ENCODE results near the gene PDE8B. TPM values are rescaled to one million over a fixed set of nuclear protein-coding genes. Genes with fewer than 3 reads are reported as not detected.

PDE8B gene
- total RNA-seq, 1 donor from 2014 or later = 2.0 TPM

DNA sequence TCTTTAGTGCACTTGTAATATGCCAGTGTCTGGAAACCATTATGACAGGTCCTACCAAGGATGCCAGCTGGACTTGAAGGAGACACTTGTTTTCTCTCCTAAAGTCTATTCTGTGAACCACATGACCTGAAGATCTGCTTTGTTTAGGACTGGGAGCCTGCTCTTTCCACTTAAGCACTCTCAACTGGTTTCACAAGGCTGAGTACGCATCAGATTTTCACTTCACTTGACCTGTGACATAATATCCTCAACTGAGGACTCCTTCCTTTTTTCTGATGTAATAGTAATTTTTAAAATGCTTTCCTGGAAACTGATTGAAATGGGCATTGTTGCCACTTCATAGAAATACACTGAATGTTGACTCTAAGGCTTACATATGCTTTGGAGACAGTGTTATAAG, 52.2 kb downstream of the PDE8B start:
- H3K4me3 Mint-ChIP-seq (ENCODE audit: unreplicated experiment) = no peak overlapping the region
- H3K27me3 Mint-ChIP-seq (ENCODE audit: unreplicated experiment) = no peaks in the 10 kb centered on the region
- H3K4me1 Mint-ChIP-seq (ENCODE audit: unreplicated experiment) = no peaks in the 10 kb centered on the region
- no peak overlapping the region for H3K27ac Mint-ChIP-seq (ENCODE audit: unreplicated experiment)
- peaks cover 2% of the 10 kb centered on the region for H3K36me3 Mint-ChIP-seq (ENCODE audit: unreplicated experiment)
- no peak for DNase-seq (ENCODE audit: extremely low spot score, unreplicated experiment)
- H3K9me3 Mint-ChIP-seq (ENCODE audit: unreplicated experiment) = peaks cover 4% of the 10 kb centered on the region
- TF ChIP-seq, protein P1, sequence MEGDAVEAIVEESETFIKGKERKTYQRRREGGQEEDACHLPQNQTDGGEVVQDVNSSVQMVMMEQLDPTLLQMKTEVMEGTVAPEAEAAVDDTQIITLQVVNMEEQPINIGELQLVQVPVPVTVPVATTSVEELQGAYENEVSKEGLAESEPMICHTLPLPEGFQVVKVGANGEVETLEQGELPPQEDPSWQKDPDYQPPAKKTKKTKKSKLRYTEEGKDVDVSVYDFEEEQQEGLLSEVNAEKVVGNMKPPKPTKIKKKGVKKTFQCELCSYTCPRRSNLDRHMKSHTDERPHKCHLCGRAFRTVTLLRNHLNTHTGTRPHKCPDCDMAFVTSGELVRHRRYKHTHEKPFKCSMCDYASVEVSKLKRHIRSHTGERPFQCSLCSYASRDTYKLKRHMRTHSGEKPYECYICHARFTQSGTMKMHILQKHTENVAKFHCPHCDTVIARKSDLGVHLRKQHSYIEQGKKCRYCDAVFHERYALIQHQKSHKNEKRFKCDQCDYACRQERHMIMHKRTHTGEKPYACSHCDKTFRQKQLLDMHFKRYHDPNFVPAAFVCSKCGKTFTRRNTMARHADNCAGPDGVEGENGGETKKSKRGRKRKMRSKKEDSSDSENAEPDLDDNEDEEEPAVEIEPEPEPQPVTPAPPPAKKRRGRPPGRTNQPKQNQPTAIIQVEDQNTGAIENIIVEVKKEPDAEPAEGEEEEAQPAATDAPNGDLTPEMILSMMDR (IDR thresholded peaks at IDR 0.05) = no peak

DNA sequence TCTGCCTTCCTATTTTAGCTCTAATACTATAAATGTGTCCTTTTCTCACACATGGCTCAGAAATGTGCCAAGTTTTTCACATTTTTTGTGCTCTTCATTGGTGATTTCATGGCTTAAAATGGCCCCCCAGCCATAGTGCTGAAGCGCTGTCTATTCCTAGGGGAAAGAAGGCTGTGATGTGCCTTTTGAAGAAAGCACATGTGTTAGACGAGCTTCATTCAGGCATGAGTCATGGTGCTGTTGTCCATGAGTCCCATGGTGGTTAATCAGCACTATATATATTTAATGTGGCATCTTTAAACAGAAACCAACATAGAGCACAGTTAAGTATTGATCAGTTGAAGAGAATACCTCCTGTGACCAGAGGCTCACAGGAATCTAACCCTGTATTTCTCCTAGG, 55.8 kb downstream of the PDE8B start:
- Mint-ChIP-seq H3K9me3 (ENCODE audit: unreplicated experiment) (peaks cover 19% of the 10 kb centered on the region), H3K4me1 (ENCODE audit: unreplicated experiment) (no peaks in the 10 kb centered on the region), H3K27me3 (ENCODE audit: unreplicated experiment) (peaks cover 2% of the 10 kb centered on the region), H3K36me3 (ENCODE audit: unreplicated experiment) (peaks cover 6% of the 10 kb centered on the region), H3K27ac (ENCODE audit: unreplicated experiment) (no peak overlapping the region), H3K4me3 (ENCODE audit: unreplicated experiment) (no peak overlapping the region)
- TF ChIP-seq, protein P1 (IDR thresholded peaks at IDR 0.05) = no peak
- DNase-seq (ENCODE audit: extremely low spot score, unreplicated experiment) = no peak

DNA sequence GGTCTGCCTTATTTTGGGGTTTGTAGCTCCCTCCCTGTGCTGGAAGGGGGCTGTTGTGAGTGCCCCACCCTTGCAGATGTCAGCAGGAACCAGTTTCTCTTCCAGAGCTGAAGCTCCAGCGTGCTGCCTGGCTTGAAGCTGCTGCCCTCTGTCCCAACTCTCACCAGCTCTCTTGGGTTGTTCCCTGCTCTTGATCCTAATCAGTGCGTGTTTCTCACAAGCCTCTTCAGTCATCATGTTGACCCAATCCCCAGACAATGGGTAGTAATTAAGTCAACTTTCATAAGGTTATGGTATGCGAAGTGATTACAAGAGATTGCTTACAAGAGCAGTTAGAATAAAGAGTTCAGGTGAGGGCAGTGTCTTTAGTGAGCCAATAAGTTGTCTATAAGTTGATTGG, 57.0 kb downstream of the PDE8B start:
- no peak for DNase-seq (ENCODE audit: extremely low spot score, unreplicated experiment)
- peaks cover 2% of the 10 kb centered on the region for H3K27me3 Mint-ChIP-seq (ENCODE audit: unreplicated experiment)
- H3K36me3 Mint-ChIP-seq (ENCODE audit: unreplicated experiment) = peaks cover 6% of the 10 kb centered on the region
- H3K4me3 Mint-ChIP-seq (ENCODE audit: unreplicated experiment) = no peak overlapping the region
- no peak overlapping the region for H3K27ac Mint-ChIP-seq (ENCODE audit: unreplicated experiment)
- TF ChIP-seq, protein P1 (IDR thresholded peaks at IDR 0.05) = no peak
- no peaks in the 10 kb centered on the region for H3K4me1 Mint-ChIP-seq (ENCODE audit: unreplicated experiment)
- peaks cover 19% of the 10 kb centered on the region for H3K9me3 Mint-ChIP-seq (ENCODE audit: unreplicated experiment)

DNA sequence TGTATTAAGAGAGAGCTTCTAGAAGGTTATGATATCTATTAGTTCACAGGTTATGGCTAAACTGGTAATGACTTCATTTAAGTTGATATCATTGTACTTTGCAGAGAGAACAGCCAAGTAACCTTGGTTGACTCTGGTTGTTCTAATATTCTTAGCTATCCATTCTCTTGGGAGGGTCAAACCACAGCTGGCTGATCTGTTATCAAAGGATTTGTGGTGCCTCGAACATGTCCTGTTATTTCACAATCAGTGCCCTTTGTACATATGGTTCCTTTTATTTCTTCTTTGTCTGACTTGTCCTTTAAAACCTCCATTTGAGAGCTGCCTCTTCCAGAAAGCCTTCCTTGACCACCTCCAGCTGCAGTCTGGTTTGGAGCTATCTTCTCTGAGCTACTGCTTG, 61.7 kb downstream of the PDE8B start:
- Mint-ChIP-seq H3K27me3 (ENCODE audit: unreplicated experiment) (peaks cover 2% of the 10 kb centered on the region), H3K27ac (ENCODE audit: unreplicated experiment) (no peak overlapping the region), H3K4me1 (ENCODE audit: unreplicated experiment) (no peaks in the 10 kb centered on the region), H3K9me3 (ENCODE audit: unreplicated experiment) (peaks cover 15% of the 10 kb centered on the region), H3K4me3 (ENCODE audit: unreplicated experiment) (no peak overlapping the region), H3K36me3 (ENCODE audit: unreplicated experiment) (peaks cover 5% of the 10 kb centered on the region)
- TF ChIP-seq, protein P1 (IDR thresholded peaks at IDR 0.05) = no peak
- no peak for DNase-seq (ENCODE audit: extremely low spot score, unreplicated experiment)

DNA sequence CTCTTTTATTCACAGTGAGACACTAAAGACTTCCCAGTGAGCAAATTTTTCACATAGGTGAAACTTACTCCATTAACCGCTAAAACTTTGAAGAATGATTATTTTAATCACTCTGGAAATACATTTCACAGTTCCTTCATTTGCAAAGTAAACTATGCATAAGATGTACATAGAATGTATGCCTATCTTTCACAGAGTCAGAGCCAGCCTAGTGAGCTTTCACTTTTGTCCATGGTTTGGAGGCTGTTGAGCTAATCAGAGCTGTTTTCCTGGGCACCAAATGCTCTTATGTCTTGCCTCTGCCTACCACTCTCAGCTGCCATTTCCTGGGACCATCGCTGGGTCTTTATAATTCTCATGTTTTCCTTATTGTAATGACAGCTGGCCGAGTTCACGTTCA, 67.3 kb downstream of the PDE8B start:
- Mint-ChIP-seq H3K9me3 (ENCODE audit: unreplicated experiment) (no peaks in the 10 kb centered on the region), H3K4me1 (ENCODE audit: unreplicated experiment) (peaks cover 9% of the 10 kb centered on the region), H3K27ac (ENCODE audit: unreplicated experiment) (no peak overlapping the region), H3K27me3 (ENCODE audit: unreplicated experiment) (no peaks in the 10 kb centered on the region), H3K36me3 (ENCODE audit: unreplicated experiment) (peaks cover 2% of the 10 kb centered on the region), H3K4me3 (ENCODE audit: unreplicated experiment) (no peak overlapping the region)
- TF ChIP-seq, protein P1 (IDR thresholded peaks at IDR 0.05) = no peak
- DNase-seq (ENCODE audit: extremely low spot score, unreplicated experiment) = no peak

All from osteocyte (in vitro differentiated cells).